Measurements from ENCODE around the gene KCNH1.

DNA sequence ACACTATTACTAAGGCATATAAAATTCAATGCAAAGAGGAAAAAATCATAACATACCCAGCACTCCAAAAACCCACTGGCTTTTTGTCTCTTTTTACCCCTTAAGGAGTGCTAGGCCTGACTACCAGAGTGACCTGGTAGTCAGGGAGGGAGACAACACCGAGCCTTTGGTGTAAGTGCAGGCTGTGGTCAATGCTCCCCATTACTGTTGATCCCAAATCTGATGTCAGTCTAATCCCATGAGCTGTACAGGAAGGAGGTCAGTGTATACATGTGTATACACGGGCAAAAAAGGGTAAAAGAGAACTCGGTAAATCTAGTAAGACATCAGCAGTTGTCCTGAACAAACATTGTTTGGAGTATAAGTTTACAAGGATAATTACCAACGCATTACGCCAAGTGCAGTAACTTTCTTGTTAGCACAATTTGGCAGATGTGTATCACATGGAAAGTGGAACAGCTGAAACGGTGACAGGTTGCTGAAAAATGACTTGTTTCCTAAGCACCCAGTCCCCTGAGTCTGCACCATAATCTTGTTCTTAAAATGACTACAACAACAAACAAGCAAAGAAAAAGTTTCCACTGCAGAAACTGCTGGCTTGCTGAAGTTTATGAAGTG is 217.9 kb downstream of the KCNH1 start:
- TF ChIP-seq, protein P1, sequence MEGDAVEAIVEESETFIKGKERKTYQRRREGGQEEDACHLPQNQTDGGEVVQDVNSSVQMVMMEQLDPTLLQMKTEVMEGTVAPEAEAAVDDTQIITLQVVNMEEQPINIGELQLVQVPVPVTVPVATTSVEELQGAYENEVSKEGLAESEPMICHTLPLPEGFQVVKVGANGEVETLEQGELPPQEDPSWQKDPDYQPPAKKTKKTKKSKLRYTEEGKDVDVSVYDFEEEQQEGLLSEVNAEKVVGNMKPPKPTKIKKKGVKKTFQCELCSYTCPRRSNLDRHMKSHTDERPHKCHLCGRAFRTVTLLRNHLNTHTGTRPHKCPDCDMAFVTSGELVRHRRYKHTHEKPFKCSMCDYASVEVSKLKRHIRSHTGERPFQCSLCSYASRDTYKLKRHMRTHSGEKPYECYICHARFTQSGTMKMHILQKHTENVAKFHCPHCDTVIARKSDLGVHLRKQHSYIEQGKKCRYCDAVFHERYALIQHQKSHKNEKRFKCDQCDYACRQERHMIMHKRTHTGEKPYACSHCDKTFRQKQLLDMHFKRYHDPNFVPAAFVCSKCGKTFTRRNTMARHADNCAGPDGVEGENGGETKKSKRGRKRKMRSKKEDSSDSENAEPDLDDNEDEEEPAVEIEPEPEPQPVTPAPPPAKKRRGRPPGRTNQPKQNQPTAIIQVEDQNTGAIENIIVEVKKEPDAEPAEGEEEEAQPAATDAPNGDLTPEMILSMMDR (IDR thresholded peaks at IDR 0.05 in 4 of 5, conservative IDR thresholded peaks at IDR 0.05 in 1 of 5) = no peak
- TF ChIP-seq POLR2A (IDR thresholded peaks at IDR 0.05) = no peak
